Brain microvascular endothelial cell (primary cell): Measurements from ENCODE around the gene FMN2.
"Not testable (repeated sequence)": the region's sequence is repeated elsewhere in the genome, so short reads cannot be mapped to it uniquely, and the experiment has no call there.

Experiments
- DNase-seq: peaks from one replicate; pipeline ENCODE4 v3.0.0-alpha.2; 2020
- H3K27ac ChIP-seq: fragments of 250-450 bp; sonication (Bioruptor Pico); 2 replicates; pipeline ENCODE4 v1.5.1; 2020; ENCODE audit warnings: mild to moderate bottlenecking, moderate library complexity
- H3K27me3 ChIP-seq: fragments of 250-450 bp; sonication (Bioruptor Pico); replicated peaks from 2 replicates; pipeline ENCODE4 v1.5.1; 2020; ENCODE audit warnings: mild to moderate bottlenecking
- H3K36me3 ChIP-seq: fragments of 250-450 bp; sonication (Bioruptor Pico); replicated peaks from 2 replicates; pipeline ENCODE4 v1.5.1; 2020; ENCODE audit warnings: mild to moderate bottlenecking
- H3K4me3 ChIP-seq: 2 replicates; pipeline ENCODE4 v1.5.1; 2011; ENCODE audit warnings: low read depth, mild to moderate bottlenecking, control low read depth, low read length, moderate library complexity
- in situ Hi-C: cut with HindIII; loops from 2 replicates; pipeline ENCODE4 v1.10.0; 2017; ENCODE audit warnings: low sequenced_read_pairs, low pct_ligation_motif_present
- TF ChIP-seq, protein P1 (sequence below): IDR thresholded peaks from 2 replicates; pipeline ENCODE4 v1.5.1; 2011; ENCODE audit warnings: low read depth, mild to moderate bottlenecking, moderate library complexity, low read length, control low read depth, inconsistent platforms; ENCODE audit errors: missing control alignments

FMN2 gene

DNA sequence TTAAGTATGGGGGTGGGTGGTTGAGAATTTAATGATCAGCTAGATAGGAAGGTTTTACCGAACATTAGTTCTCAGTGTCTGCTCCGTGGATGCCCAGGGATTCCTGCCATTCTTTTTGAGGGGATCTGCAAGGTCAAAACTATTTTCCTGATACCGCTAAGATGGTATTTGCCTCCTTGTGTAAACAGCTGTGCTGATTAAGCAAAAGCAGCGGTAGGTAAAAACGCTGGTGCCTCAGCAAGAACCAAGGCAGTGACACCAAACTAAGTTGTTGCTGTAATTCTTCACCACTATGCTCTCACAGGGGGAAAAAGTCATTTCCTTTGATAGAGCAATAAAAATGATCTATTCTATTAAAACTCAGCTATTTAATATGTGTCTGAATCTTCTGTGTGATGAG is 229.0 kb downstream of the FMN2 start:
- H3K4me3 ChIP-seq, result no peak overlapping the region
- H3K27ac ChIP-seq, result no peak overlapping the region
- no peaks in the 10 kb centered on the region for H3K27me3 ChIP-seq
- in situ Hi-C loops, result no loop called here
- no peak for DNase-seq
- TF ChIP-seq, protein P1, sequence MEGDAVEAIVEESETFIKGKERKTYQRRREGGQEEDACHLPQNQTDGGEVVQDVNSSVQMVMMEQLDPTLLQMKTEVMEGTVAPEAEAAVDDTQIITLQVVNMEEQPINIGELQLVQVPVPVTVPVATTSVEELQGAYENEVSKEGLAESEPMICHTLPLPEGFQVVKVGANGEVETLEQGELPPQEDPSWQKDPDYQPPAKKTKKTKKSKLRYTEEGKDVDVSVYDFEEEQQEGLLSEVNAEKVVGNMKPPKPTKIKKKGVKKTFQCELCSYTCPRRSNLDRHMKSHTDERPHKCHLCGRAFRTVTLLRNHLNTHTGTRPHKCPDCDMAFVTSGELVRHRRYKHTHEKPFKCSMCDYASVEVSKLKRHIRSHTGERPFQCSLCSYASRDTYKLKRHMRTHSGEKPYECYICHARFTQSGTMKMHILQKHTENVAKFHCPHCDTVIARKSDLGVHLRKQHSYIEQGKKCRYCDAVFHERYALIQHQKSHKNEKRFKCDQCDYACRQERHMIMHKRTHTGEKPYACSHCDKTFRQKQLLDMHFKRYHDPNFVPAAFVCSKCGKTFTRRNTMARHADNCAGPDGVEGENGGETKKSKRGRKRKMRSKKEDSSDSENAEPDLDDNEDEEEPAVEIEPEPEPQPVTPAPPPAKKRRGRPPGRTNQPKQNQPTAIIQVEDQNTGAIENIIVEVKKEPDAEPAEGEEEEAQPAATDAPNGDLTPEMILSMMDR, result no peak
- H3K36me3 ChIP-seq, result no peaks in the 10 kb centered on the region

DNA sequence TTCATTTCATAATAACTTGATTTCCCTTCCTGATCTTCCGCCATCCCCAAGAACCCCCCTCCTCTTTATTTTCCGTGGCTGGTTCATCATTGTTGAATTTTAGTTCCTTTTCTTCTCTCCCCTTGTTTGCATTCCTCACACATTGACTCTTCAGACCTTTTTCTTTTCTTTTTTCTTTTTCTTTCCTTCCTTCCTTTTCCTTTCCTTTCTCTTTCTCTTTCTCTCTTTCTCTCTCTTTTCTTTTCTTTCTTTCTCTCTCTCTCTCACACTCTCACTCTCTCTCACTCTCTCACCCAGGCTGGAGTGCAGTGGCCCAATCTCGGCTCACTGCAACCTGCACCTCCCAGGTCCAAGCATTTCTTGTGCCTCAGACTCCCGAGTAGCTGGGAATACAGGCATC is 231.3 kb downstream of the FMN2 start:
- Histone ChIP-seq H3K4me3 (no peak overlapping the region), H3K27me3 (no peaks in the 10 kb centered on the region), H3K27ac (no peak overlapping the region), H3K36me3 (no peaks in the 10 kb centered on the region)
- in situ Hi-C loops, result no loop called here
- TF ChIP-seq, protein P1, result no peak
- no peak for DNase-seq

DNA sequence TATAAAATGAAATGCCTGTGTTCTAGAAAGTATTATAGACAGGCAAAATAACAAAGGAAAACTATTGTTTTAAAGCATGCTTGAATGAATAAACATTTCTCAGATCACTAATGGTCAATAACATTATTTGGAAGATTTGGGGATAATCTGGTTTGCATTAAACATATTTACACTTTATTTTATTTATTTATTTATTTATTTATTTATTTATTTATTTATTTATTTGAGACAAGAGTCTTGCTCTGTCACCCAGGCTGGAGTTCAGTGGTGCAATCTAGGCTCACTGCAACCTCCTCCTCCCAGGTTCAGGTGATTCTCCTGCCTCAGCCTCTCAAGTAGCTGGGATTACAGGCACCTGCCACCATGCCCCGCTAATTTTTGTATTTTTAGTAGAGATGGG is 236.7 kb downstream of the FMN2 start:
- H3K27ac ChIP-seq, H3K36me3 ChIP-seq, DNase-seq, H3K4me3 ChIP-seq, H3K27me3 ChIP-seq, in situ Hi-C loops: not testable (repeated sequence)

DNA sequence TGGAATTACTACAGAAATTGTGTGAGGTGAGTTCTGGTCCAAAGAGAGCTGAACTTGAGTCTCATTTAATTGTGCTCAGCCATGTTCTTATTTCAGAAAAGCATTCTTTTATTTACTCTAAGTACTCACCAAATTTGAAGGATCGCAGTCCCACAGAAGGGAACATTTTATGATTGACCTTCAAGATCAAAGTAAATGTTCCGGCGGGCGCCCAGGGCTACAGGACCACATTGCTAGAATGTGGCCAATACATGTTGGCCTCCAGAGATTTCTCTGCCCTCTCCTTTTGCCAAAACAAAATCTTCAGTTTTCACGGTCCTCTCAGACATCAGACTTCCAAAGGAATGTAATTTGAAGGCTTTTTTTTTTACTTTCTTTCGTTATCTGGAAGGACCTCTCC is 237.8 kb downstream of the FMN2 start:
- Histone ChIP-seq H3K27me3 (no peaks in the 10 kb centered on the region), H3K27ac (no peak overlapping the region), H3K4me3 (no peak overlapping the region), H3K36me3 (no peaks in the 10 kb centered on the region)
- TF ChIP-seq, protein P1, result no peak
- in situ Hi-C loops, result no loop called here
- DNase-seq, result no peak

DNA sequence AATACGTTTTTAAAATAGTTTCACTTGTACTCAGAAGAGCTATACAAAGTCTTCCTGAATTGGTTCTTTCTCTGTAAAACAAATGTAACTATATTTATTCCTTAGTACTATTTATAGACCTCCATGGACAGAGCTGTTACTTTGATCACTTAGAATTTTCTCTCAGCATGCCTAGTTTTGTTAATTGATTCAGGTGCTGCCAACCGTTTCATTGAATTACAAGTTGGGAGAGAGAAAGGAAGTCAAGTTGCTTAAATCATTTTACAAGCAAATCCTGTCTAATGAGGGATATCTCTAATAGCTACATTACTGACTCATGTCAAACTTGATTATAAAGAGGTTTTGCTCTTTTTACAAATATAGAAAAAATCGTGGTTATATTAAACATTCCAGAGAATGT is 241.0 kb downstream of the FMN2 start:
- TF ChIP-seq, protein P1, result no peak
- no peak for DNase-seq

DNA sequence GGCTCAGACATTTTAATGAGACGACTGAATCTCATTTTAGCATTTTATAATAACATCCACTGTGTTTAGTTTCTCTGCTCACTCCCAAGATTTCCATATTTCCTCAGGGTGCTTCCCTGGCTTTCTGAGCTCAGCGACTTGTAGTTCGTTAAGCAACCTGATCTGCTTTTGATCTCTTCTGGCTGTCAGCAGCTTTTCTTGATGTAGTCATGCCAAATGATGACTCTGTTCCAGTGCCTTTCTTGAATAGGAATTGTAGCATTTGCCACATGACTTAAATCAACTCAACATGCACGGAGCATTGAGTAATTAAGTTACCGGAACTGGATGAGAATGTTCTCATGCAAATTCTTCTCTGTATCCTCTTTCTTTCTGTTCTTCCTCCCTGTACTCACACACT is 246.1 kb downstream of the FMN2 start:
- no peak overlapping the region for H3K4me3 ChIP-seq
- peak overlapping the region; percentile 62 for H3K27ac ChIP-seq
- TF ChIP-seq, protein P1, result no peak
- in situ Hi-C loops, result no loop called here
- DNase-seq, result peak; percentile 84
- no peaks in the 10 kb centered on the region for H3K36me3 ChIP-seq
- H3K27me3 ChIP-seq, result no peaks in the 10 kb centered on the region

More for the DNA sequence above, 241.0 kb downstream of the FMN2 start:
- no peaks in the 10 kb centered on the region for H3K27me3 ChIP-seq
- no peak overlapping the region for H3K4me3 ChIP-seq
- H3K36me3 ChIP-seq, result no peaks in the 10 kb centered on the region
- in situ Hi-C loops, result no loop called here
- H3K27ac ChIP-seq, result no peak overlapping the region
